ENCODE results near the gene TPRKB. TPM values are rescaled to one million over a fixed set of nuclear protein-coding genes. Genes with fewer than 3 reads are reported as not detected.
"Not testable (repeated sequence)": the region's sequence is repeated elsewhere in the genome, so short reads cannot be mapped to it uniquely, and the experiment has no call there.

TPRKB gene
- total and polyA plus RNA-seq, 2 experiments from 2014 or later: 20.1 to 57.2 TPM

- peak within 1 kb of the TSS; percentile 95 for H3K27ac ChIP-seq
- peak within 1 kb of the TSS; percentile 96 for H3K4me3 ChIP-seq
- H3K4me2 ChIP-seq (ENCODE audit: unreplicated experiment): peak within 1 kb of the TSS; percentile 84
- 0 to 1% methylated on average over 32 to 39 of the region's 40 CpGs for WGBS, 2 experiments (ENCODE audit: low coverage in 1 of 2, low lambda C conversion rate in 2 of 2, missing lambda C conversion rate in 2 of 2)
- in situ Hi-C loops (cut with MboI): no loop called here
- H3F3A ChIP-seq (ENCODE audit: insufficient read depth): peaks cover 6% of the 10 kb centered on the region; the same call in 1 of the 2 replicates
- TF ChIP-seq EZH2 (IDR thresholded peaks at IDR 0.05; ENCODE audit: insufficient read depth, poor library complexity, severe bottlenecking) (no peak), EZH2phosphoT487 (IDR thresholded peaks at IDR 0.05; ENCODE audit: insufficient read depth, low read depth) (no peak)
- H2AFZ ChIP-seq: peak within 1 kb of the TSS; percentile 96
- H3K27me3 ChIP-seq (replicated peaks; ENCODE audit: insufficient read depth): no peaks in the 10 kb centered on the region
- H3K9me2 ChIP-seq (ENCODE audit: insufficient read depth): no peaks in the 10 kb centered on the region
- H3K36me3 ChIP-seq (ENCODE audit: low read depth): peaks cover 22% of the 10 kb centered on the region
- H3K4me1 ChIP-seq (ENCODE audit: insufficient read depth): peaks cover 25% of the 10 kb centered on the region
- peak within 1 kb of the TSS; percentile 100 for H3K9ac ChIP-seq
- no peaks in the 10 kb centered on the region for H3K9me3 ChIP-seq (ENCODE audit: low read depth)
- 0 out of 2 replicates have a peak, but pooled peaks cover 3% of the 10 kb centered on the region for H4K20me1 ChIP-seq (ENCODE audit: insufficient read depth)
- DNase-seq: peak; percentile 96
- H3K79me2 ChIP-seq (ENCODE audit: insufficient read depth): peaks cover 53% of the 10 kb centered on the region
Observed at GRCh38 chr2:73779467-73780236, 42.5 kb upstream of the TPRKB start, which contains the start of gene DUSP11. DUSP11 (minus strand) TSS chr2:73780103; CDS start chr2:73779974, 129 bp downstream.

- peak overlapping the region; percentile 96 for H2AFZ ChIP-seq
- peaks cover 59% of the 10 kb centered on the region for H3K79me2 ChIP-seq (ENCODE audit: insufficient read depth)
- H3K9me2 ChIP-seq (ENCODE audit: insufficient read depth); H3K27me3 ChIP-seq (replicated peaks; ENCODE audit: insufficient read depth); H3K9me3 ChIP-seq (ENCODE audit: low read depth); H4K20me1 ChIP-seq (ENCODE audit: insufficient read depth); DNase-seq; H3F3A ChIP-seq (ENCODE audit: insufficient read depth); in situ Hi-C loops (cut with MboI): not testable (repeated sequence)
- WGBS, 2 experiments (ENCODE audit: low coverage in 1 of 2, low lambda C conversion rate in 2 of 2, missing lambda C conversion rate in 2 of 2): 68 to 69% methylated on average over 18 of the region's 18 CpGs
- H3K27ac ChIP-seq: peak overlapping the region; percentile 95
- peak overlapping the region; percentile 84 for H3K4me2 ChIP-seq (ENCODE audit: unreplicated experiment)
- H3K4me3 ChIP-seq: peak overlapping the region; percentile 96
- H3K36me3 ChIP-seq (ENCODE audit: low read depth): peaks cover 29% of the 10 kb centered on the region
- H3K9ac ChIP-seq: peak overlapping the region; percentile 100
- peaks cover 25% of the 10 kb centered on the region for H3K4me1 ChIP-seq (ENCODE audit: insufficient read depth)
Observed at GRCh38 chr2:73778867-73779466, 41.8 kb upstream of the TPRKB start.

- H3K4me3 ChIP-seq: peak overlapping the region; percentile 14; the same call in 1 of the 2 replicates
- WGBS, 2 experiments (ENCODE audit: low coverage in 1 of 2, low lambda C conversion rate in 2 of 2, missing lambda C conversion rate in 2 of 2): 81 to 82% methylated on average over 8 of the region's 8 CpGs
- H3K36me3 ChIP-seq (ENCODE audit: low read depth): peaks cover 48% of the 10 kb centered on the region
- H3K9me2 ChIP-seq (ENCODE audit: insufficient read depth): no peaks in the 10 kb centered on the region
- in situ Hi-C loops (cut with MboI): no loop called here
- no peak for TF ChIP-seq EZH2 (IDR thresholded peaks at IDR 0.05; ENCODE audit: insufficient read depth, poor library complexity, severe bottlenecking)
- TF ChIP-seq EZH2phosphoT487 (IDR thresholded peaks at IDR 0.05; ENCODE audit: insufficient read depth, low read depth): no peak
- H3K4me1 ChIP-seq (ENCODE audit: insufficient read depth): peaks cover 25% of the 10 kb centered on the region
- peak overlapping the region; percentile 27; the same call in 1 of the 2 replicates for H3K27ac ChIP-seq
- H3K27me3 ChIP-seq (replicated peaks; ENCODE audit: insufficient read depth): no peaks in the 10 kb centered on the region
- no peak overlapping the region for H2AFZ ChIP-seq
- H3F3A ChIP-seq (ENCODE audit: insufficient read depth): peaks cover 6% of the 10 kb centered on the region; the same call in 1 of the 2 replicates
- no peak overlapping the region for H3K9ac ChIP-seq
- no peaks in the 10 kb centered on the region for H3K9me3 ChIP-seq (ENCODE audit: low read depth)
- H3K79me2 ChIP-seq (ENCODE audit: insufficient read depth): peaks cover 79% of the 10 kb centered on the region
- H4K20me1 ChIP-seq (ENCODE audit: insufficient read depth): 0 out of 2 replicates have a peak, but pooled peaks cover 3% of the 10 kb centered on the region
- peak overlapping the region; percentile 84 for H3K4me2 ChIP-seq (ENCODE audit: unreplicated experiment)
- DNase-seq: peak; percentile 62
Observed at GRCh38 chr2:73776869-73777519, 39.8 kb upstream of the TPRKB start.

GRCh38 chr2:73776381-73776780 lies 39.2 kb upstream of the TPRKB start:
- peaks cover 25% of the 10 kb centered on the region for H3K4me1 ChIP-seq (ENCODE audit: insufficient read depth)
- in situ Hi-C loops (cut with MboI): no loop called here
- 74 to 93% methylated on average over 2 to 4 of the region's 4 CpGs for WGBS, 2 experiments (ENCODE audit: low coverage in 1 of 2, low lambda C conversion rate in 2 of 2, missing lambda C conversion rate in 2 of 2)

More at GRCh38 chr2:73776381-73776780, 39.2 kb upstream of the TPRKB start:
- DNase-seq: no peak
- Histone ChIP-seq H4K20me1 (ENCODE audit: insufficient read depth) (0 out of 2 replicates have a peak, but pooled peaks cover 3% of the 10 kb centered on the region), H2AFZ (no peak overlapping the region), H3K4me3 (no peak overlapping the region), H3K36me3 (ENCODE audit: low read depth) (peaks cover 50% of the 10 kb centered on the region), H3K9me3 (ENCODE audit: low read depth) (no peaks in the 10 kb centered on the region), H3K27ac (no peak overlapping the region), H3K79me2 (ENCODE audit: insufficient read depth) (peaks cover 83% of the 10 kb centered on the region), H3K9ac (no peak overlapping the region), H3F3A (ENCODE audit: insufficient read depth) (peaks cover 6% of the 10 kb centered on the region; the same call in 1 of the 2 replicates), H3K9me2 (ENCODE audit: insufficient read depth) (no peaks in the 10 kb centered on the region), H3K4me2 (ENCODE audit: unreplicated experiment) (peak overlapping the region; percentile 84), H3K27me3 (replicated peaks; ENCODE audit: insufficient read depth) (no peaks in the 10 kb centered on the region)
- TF ChIP-seq EZH2phosphoT487 (IDR thresholded peaks at IDR 0.05; ENCODE audit: insufficient read depth, low read depth) (no peak), EZH2 (IDR thresholded peaks at IDR 0.05; ENCODE audit: insufficient read depth, poor library complexity, severe bottlenecking) (no peak)

Data from GM23248 (cell line).